GM23338 (cell line): ENCODE measurements around the gene LRP1B. TPM values are rescaled to one million over a fixed set of nuclear protein-coding genes. Genes with fewer than 3 reads are reported as not detected.

Source experiments
- ATAC-seq: fragments of 200-7000 bp; cut with Tn5 transposase; 3 replicates; pipeline ENCODE4 v1.9.1; 2020
- DNase-seq: peaks from one replicate; pipeline ENCODE4 v3.0.0-alpha.2; 2015; ENCODE audit warnings: low spot score
- H2AFZ ChIP-seq: fragments of 200-600 bp; sonication (generic); 2 replicates; pipeline ENCODE4 v1.8.0; 2016; ENCODE audit warnings: antibody characterized with exemption, mild to moderate bottlenecking, moderate library complexity
- H3F3A ChIP-seq: fragments of 200-600 bp; sonication (generic); replicated peaks from 2 replicates; pipeline ENCODE4 v1.8.0; 2017; ENCODE audit warnings: antibody characterized with exemption, mixed run types, low read depth
- H3K27ac ChIP-seq: fragments of 200-600 bp; sonication (generic); 2 replicates; pipeline ENCODE4 v1.6.1; 2016; ENCODE audit warnings: low read depth
- H3K27me3 ChIP-seq: fragments of 200-600 bp; sonication (generic); 2 replicates; pipeline ENCODE4 v1.8.0; 2016; ENCODE audit warnings: mild to moderate bottlenecking, mixed run types, moderate library complexity; ENCODE audit not compliant: insufficient read depth
- H3K36me3 ChIP-seq: fragments of 200-600 bp; sonication (generic); 2 replicates; pipeline ENCODE4 v1.8.0; 2016; ENCODE audit warnings: mild to moderate bottlenecking; ENCODE audit not compliant: insufficient read depth
- H3K4me1 ChIP-seq: fragments of 200-600 bp; sonication (generic); 2 replicates; pipeline ENCODE4 v1.8.0; 2016; ENCODE audit warnings: mild to moderate bottlenecking, moderate library complexity; ENCODE audit not compliant: insufficient read depth
- H3K4me2 ChIP-seq: fragments of 200-600 bp; sonication (generic); 2 replicates; pipeline ENCODE4 v1.7.1; 2017; ENCODE audit warnings: mixed run types
- H3K4me3 ChIP-seq: fragments of 200-600 bp; sonication (generic); 2 replicates; pipeline ENCODE4 v1.6.1; 2016; ENCODE audit warnings: mixed run types
- H3K79me2 ChIP-seq: fragments of 200-600 bp; sonication (generic); replicated peaks from 2 replicates; pipeline ENCODE4 v1.8.0; 2017; ENCODE audit warnings: mild to moderate bottlenecking; ENCODE audit not compliant: insufficient read depth
- H3K9me2 ChIP-seq: fragments of 200-600 bp; sonication (generic); 2 replicates; pipeline ENCODE4 v1.8.0; 2017; ENCODE audit not compliant: insufficient read depth
- H4K20me1 ChIP-seq: fragments of 200-600 bp; sonication (generic); replicated peaks from 2 replicates; pipeline ENCODE4 v1.8.0; 2017; ENCODE audit warnings: mild to moderate bottlenecking; ENCODE audit not compliant: insufficient read depth
- H3K27ac Mint-ChIP-seq: 2 replicates; pipeline ENCODE4 v1.8.0; 2020; ENCODE audit warnings: inconsistent platforms, mild to moderate bottlenecking, moderate library complexity, mixed read lengths
- H3K27me3 Mint-ChIP-seq: 3 replicates; pipeline ENCODE4 v1.8.0; 2022; ENCODE audit warnings: low read depth, mild to moderate bottlenecking, moderate library complexity, mixed read lengths, inconsistent platforms; ENCODE audit not compliant: insufficient read depth, poor library complexity
- H3K36me3 Mint-ChIP-seq: 3 replicates; pipeline ENCODE4 v1.8.0; 2021; ENCODE audit warnings: low read depth, mild to moderate bottlenecking, inconsistent platforms, moderate library complexity, mixed read lengths
- H3K4me1 Mint-ChIP-seq: 3 replicates; pipeline ENCODE4 v1.8.0; 2020; ENCODE audit warnings: mild to moderate bottlenecking, inconsistent platforms, mixed read lengths
- H3K4me3 Mint-ChIP-seq: 3 replicates; pipeline ENCODE4 v1.8.0; 2021; ENCODE audit warnings: moderate library complexity, mild to moderate bottlenecking, inconsistent platforms, mixed read lengths
- H3K9me3 Mint-ChIP-seq: 3 replicates; pipeline ENCODE4 v1.8.0; 2020; ENCODE audit warnings: moderate library complexity, mild to moderate bottlenecking, inconsistent platforms, mixed read lengths
- CREB1 ChIP-seq: fragments of 250-450 bp; sonication (Bioruptor Pico); IDR thresholded peaks from 2 replicates; pipeline ENCODE4 v1.5.0; 2020; ENCODE audit warnings: low read depth, mild to moderate bottlenecking, moderate library complexity
- EZH2phosphoT487 ChIP-seq: fragments of 200-600 bp; sonication (generic); IDR thresholded peaks from one replicate; pipeline ENCODE4 v1.8.1; 2018; ENCODE audit warnings: antibody characterized with exemption; ENCODE audit not compliant: unreplicated experiment
- JUNB ChIP-seq: IDR thresholded peaks from one replicate; pipeline ENCODE4 v1.6.1; 2016; ENCODE audit warnings: antibody characterized with exemption; ENCODE audit not compliant: unreplicated experiment
- NANOG ChIP-seq: IDR thresholded peaks from 2 replicates; pipeline ENCODE4 v1.6.1; 2016; ENCODE audit warnings: antibody characterized with exemption, borderline replicate concordance
- POLR2AphosphoS5 ChIP-seq: IDR thresholded peaks from 2 replicates; pipeline ENCODE4 v1.6.1; 2016; ENCODE audit warnings: antibody characterized with exemption, low read depth
- ZNF114 ChIP-seq: fragments of 250-450 bp; sonication (Bioruptor Pico); IDR thresholded peaks from 2 replicates; pipeline ENCODE4 v1.5.0; 2020; ENCODE audit warnings: mild to moderate bottlenecking, moderate library complexity
- ZNF331 ChIP-seq: fragments of 250-450 bp; sonication (Bioruptor Pico); IDR thresholded peaks from 2 replicates; pipeline ENCODE4 v1.5.0; 2020; ENCODE audit warnings: low read depth, mild to moderate bottlenecking, moderate library complexity
- ZNF462 ChIP-seq: fragments of 250-450 bp; sonication (Bioruptor Pico); IDR thresholded peaks from 2 replicates; pipeline ENCODE4 v1.5.0; 2020; ENCODE audit warnings: mild to moderate bottlenecking, moderate library complexity
- polyA plus RNA-seq: library from polyadenylated mRNA; unstranded; fragments of >200 nt; fragmentation: Nextera tagmentation; extraction: Ambion mirVana; gene quantifications from 2 replicates; pipeline ENCODE4 v1.2.1, GENCODE V29; 2016
- total RNA-seq: library from RNA; depleted of rRNA; stranded (reverse); fragments of >200 nt; shearing (Covaris generic); gene quantifications from 2 replicates; pipeline ENCODE4 v1.2.3, GENCODE V29; 2014
- TF ChIP-seq, protein P1 (sequence below), 2 experiments: fragments of 200-600 bp in 1 of 2; sonication (generic) in 1 of 2; conservative IDR thresholded peaks; 2 replicates each; pipeline versions ENCODE4 v1.5.1 to v1.6.1; 2016 to 2017; ENCODE audit warnings: antibody characterized with exemption in 2 of 2, low read depth in 2 of 2, mild to moderate bottlenecking in 2 of 2, moderate library complexity in 1 of 2

Gene LRP1B
- total and polyA plus RNA-seq, 2 experiments from 2014 or later = 0.15 to 0.97 TPM

GRCh38 chr2:140234116-140234515, 1896.7 kb downstream of the LRP1B start (continued):
- TF ChIP-seq ZNF462 (CRISPR knock-in tag) (no peak), ZNF331 (CRISPR knock-in tag) (no peak), NANOG (no peak), EZH2phosphoT487 (no peak), POLR2AphosphoS5 (no peak), CREB1 (no peak), JUNB (no peak), ZNF114 (CRISPR knock-in tag) (no peak)
- TF ChIP-seq, protein P1, sequence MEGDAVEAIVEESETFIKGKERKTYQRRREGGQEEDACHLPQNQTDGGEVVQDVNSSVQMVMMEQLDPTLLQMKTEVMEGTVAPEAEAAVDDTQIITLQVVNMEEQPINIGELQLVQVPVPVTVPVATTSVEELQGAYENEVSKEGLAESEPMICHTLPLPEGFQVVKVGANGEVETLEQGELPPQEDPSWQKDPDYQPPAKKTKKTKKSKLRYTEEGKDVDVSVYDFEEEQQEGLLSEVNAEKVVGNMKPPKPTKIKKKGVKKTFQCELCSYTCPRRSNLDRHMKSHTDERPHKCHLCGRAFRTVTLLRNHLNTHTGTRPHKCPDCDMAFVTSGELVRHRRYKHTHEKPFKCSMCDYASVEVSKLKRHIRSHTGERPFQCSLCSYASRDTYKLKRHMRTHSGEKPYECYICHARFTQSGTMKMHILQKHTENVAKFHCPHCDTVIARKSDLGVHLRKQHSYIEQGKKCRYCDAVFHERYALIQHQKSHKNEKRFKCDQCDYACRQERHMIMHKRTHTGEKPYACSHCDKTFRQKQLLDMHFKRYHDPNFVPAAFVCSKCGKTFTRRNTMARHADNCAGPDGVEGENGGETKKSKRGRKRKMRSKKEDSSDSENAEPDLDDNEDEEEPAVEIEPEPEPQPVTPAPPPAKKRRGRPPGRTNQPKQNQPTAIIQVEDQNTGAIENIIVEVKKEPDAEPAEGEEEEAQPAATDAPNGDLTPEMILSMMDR (conservative IDR thresholded peaks at IDR 0.05; ENCODE audit: low read depth in 2 of 2) = no peak

GRCh38 chr2:140210963-140211362, 1919.9 kb downstream of the LRP1B start:
- Mint-ChIP-seq H3K9me3 (no peaks in the 10 kb centered on the region), H3K4me1 (no peaks in the 10 kb centered on the region), H3K36me3 (no peaks in the 10 kb centered on the region), H3K27me3 (no peaks in the 10 kb centered on the region), H3K4me3 (no peak overlapping the region), H3K27ac (no peak overlapping the region)
- H3K9me2 ChIP-seq = no peaks in the 10 kb centered on the region
- DNase-seq (no peak), ATAC-seq (no peak)
- no peak overlapping the region for H2AFZ ChIP-seq
- no peak overlapping the region for H3K4me3 ChIP-seq
- no peaks in the 10 kb centered on the region for H3F3A ChIP-seq
- H3K36me3 ChIP-seq = no peaks in the 10 kb centered on the region
- no peaks in the 10 kb centered on the region for H4K20me1 ChIP-seq
- no peaks in the 10 kb centered on the region for H3K27me3 ChIP-seq
- no peak overlapping the region for H3K4me2 ChIP-seq
- H3K4me1 ChIP-seq = no peaks in the 10 kb centered on the region
- no peak overlapping the region for H3K27ac ChIP-seq
- no peaks in the 10 kb centered on the region for H3K79me2 ChIP-seq
- TF ChIP-seq ZNF462 (CRISPR knock-in tag) (no peak), JUNB (no peak), ZNF114 (CRISPR knock-in tag) (no peak)
